ENCODE data around the gene GABRR2.

DNA sequence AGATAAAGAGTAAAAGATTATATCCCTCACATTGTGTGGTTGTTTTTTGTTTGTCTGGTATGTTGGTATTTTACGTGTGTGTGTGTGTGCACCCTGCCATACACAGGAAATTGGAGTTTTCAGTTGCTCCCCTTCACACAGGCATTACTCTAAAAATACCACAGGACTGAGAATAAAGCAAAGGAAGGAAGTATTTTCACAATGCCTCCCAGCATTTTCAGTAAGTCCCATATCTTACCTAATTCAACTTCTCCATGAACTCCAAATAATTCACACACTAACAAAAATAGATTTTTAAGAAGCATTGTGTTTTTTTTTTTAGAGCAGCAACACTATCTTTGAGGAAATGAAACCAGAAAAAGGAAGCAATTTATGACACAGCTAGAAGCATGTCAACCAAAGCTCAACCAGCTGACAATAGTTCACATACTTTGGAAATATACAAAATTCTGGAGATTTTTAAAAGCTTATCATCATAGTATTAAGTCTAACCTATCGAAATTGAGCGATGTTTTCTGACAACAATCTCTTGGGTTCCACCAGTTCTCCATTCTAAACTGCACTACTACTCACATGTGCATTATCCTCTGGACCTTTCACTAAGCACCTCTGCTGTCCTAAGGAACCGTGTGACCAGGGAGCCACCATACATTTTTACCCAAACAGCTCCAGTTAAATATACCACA lies 35.3 kb upstream of the GABRR2 start:
- TF ChIP-seq, protein P1, sequence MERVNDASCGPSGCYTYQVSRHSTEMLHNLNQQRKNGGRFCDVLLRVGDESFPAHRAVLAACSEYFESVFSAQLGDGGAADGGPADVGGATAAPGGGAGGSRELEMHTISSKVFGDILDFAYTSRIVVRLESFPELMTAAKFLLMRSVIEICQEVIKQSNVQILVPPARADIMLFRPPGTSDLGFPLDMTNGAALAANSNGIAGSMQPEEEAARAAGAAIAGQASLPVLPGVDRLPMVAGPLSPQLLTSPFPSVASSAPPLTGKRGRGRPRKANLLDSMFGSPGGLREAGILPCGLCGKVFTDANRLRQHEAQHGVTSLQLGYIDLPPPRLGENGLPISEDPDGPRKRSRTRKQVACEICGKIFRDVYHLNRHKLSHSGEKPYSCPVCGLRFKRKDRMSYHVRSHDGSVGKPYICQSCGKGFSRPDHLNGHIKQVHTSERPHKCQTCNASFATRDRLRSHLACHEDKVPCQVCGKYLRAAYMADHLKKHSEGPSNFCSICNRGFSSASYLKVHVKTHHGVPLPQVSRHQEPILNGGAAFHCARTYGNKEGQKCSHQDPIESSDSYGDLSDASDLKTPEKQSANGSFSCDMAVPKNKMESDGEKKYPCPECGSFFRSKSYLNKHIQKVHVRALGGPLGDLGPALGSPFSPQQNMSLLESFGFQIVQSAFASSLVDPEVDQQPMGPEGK (CRISPR knock-in tag; IDR thresholded peaks at IDR 0.05; ENCODE audit: borderline replicate concordance) = no peak
- TF ChIP-seq ARNTL (CRISPR knock-in tag; IDR thresholded peaks at IDR 0.05; ENCODE audit: borderline replicate concordance, low read depth) = no peak
- TF ChIP-seq, protein P2, sequence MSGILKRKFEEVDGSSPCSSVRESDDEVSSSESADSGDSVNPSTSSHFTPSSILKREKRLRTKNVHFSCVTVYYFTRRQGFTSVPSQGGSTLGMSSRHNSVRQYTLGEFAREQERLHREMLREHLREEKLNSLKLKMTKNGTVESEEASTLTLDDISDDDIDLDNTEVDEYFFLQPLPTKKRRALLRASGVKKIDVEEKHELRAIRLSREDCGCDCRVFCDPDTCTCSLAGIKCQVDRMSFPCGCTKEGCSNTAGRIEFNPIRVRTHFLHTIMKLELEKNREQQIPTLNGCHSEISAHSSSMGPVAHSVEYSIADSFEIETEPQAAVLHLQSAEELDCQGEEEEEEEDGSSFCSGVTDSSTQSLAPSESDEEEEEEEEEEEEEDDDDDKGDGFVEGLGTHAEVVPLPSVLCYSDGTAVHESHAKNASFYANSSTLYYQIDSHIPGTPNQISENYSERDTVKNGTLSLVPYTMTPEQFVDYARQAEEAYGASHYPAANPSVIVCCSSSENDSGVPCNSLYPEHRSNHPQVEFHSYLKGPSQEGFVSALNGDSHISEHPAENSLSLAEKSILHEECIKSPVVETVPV (CRISPR knock-in tag; IDR thresholded peaks at IDR 0.05) = no peak
- no peak for TF ChIP-seq ZNF565 (CRISPR knock-in tag; conservative IDR thresholded peaks at IDR 0.05; ENCODE audit: low read depth)
- TF ChIP-seq RARB (CRISPR knock-in tag; IDR thresholded peaks at IDR 0.05) = no peak
- no peak for TF ChIP-seq ZNF70 (CRISPR knock-in tag; IDR thresholded peaks at IDR 0.05)
- TF ChIP-seq PPARA (CRISPR knock-in tag; IDR thresholded peaks at IDR 0.05; ENCODE audit: borderline replicate concordance) = no peak
- TF ChIP-seq OSR1 (CRISPR knock-in tag; IDR thresholded peaks at IDR 0.05) = no peak
- TF ChIP-seq ZC3H10 (CRISPR knock-in tag; IDR thresholded peaks at IDR 0.05) = no peak
- no peak for TF ChIP-seq GLIS3 (CRISPR knock-in tag; IDR thresholded peaks at IDR 0.05)
- TF ChIP-seq, protein P3, sequence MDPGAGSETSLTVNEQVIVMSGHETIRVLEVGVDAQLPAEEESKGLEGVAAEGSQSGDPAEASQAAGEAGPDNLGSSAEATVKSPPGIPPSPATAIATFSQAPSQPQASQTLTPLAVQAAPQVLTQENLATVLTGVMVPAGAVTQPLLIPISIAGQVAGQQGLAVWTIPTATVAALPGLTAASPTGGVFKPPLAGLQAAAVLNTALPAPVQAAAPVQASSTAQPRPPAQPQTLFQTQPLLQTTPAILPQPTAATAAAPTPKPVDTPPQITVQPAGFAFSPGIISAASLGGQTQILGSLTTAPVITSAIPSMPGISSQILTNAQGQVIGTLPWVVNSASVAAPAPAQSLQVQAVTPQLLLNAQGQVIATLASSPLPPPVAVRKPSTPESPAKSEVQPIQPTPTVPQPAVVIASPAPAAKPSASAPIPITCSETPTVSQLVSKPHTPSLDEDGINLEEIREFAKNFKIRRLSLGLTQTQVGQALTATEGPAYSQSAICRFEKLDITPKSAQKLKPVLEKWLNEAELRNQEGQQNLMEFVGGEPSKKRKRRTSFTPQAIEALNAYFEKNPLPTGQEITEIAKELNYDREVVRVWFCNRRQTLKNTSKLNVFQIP (CRISPR knock-in tag; IDR thresholded peaks at IDR 0.05; ENCODE audit: borderline replicate concordance, low read depth) = no peak
- TF ChIP-seq, protein P4, sequence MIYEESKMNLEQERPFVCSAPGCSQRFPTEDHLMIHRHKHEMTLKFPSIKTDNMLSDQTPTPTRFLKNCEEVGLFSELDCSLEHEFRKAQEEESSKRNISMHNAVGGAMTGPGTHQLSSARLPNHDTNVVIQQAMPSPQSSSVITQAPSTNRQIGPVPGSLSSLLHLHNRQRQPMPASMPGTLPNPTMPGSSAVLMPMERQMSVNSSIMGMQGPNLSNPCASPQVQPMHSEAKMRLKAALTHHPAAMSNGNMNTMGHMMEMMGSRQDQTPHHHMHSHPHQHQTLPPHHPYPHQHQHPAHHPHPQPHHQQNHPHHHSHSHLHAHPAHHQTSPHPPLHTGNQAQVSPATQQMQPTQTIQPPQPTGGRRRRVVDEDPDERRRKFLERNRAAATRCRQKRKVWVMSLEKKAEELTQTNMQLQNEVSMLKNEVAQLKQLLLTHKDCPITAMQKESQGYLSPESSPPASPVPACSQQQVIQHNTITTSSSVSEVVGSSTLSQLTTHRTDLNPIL (CRISPR knock-in tag; IDR thresholded peaks at IDR 0.05; ENCODE audit: low read depth) = no peak
